T-helper 1 cell treated with Interleukin-12 subunit alpha and Interleukin-12 subunit beta and Interleukin-4 antibody, amounts not matched to agents 30 ng/mL and 1 ng/mL, for 36 hours (primary cell): Measurements from ENCODE around the gene EPHA10. TPM values are rescaled to one million over a fixed set of nuclear protein-coding genes. Genes with fewer than 3 reads are reported as not detected.
"Not testable (repeated sequence)": the region's sequence is repeated elsewhere in the genome, so short reads cannot be mapped to it uniquely, and the experiment has no call there.

ENCODE experiments used
- intact Hi-C: fragments of 100-400 bp; cut with micrococcal nuclease; formaldehyde crosslinking; loops from one replicate; pipeline ENCODE4 v1.15.1; 2024
- total RNA-seq: library from RNA; stranded (reverse); gene quantifications from 2 replicates; pipeline ENCODE4 v1.2.3, GENCODE V29; 2022

The EPHA10 gene
- total RNA-seq, 1 donor from 2014 or later, result not detected

GRCh38 chr1:37718181-37718900 is 46.6 kb downstream of the EPHA10 start:
- intact Hi-C loops, result no loop called here

- intact Hi-C loops, result no loop called here
These were observed 47.3 kb downstream of the EPHA10 start for GRCh38 chr1:37717631-37718030.

DNA sequence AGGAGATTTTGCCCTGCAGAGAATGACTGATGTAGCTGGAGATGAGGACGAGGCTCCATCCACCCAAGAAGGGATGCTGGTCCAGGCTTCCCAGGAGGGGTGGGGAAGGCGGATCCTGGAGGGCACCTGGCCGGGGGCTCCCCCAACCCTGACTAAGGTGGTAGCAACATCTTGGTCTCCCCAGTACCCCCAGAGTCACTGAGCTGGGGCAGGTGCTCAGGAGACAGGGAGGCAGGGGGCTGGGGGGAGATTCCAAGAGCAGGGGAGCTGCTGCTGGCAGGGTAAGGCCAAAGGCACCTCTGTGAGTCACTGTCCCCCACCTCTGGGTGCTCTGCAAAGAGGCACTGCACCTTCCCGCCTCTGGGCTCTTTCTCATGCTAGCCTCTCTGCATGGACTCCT is 48.6 kb downstream of the EPHA10 start:
- intact Hi-C loops, result no loop called here

- intact Hi-C loops, result no loop called here
These were observed 50.2 kb downstream of the EPHA10 start for GRCh38 chr1:37714689-37715088.

DNA sequence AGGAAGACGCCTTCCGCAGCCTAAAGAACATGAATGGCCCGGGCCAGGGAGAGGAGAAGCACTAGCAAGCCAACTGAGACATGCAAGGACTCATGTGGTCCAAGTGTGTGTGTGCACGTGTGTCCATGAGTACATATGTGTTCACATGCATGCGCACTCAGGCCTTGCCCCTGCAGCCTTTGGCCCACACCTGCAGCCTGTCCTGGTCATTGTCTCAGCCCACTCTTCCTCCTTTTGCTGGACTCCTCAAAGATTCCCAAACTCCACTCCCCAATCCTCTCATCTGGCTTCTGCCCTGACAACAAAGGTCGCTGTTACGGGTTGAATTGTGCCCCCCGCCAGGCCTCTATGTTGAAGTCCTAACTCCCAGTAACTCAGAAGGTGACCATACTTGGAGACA is 50.7 kb downstream of the EPHA10 start:
- intact Hi-C loops, result no loop called here

DNA sequence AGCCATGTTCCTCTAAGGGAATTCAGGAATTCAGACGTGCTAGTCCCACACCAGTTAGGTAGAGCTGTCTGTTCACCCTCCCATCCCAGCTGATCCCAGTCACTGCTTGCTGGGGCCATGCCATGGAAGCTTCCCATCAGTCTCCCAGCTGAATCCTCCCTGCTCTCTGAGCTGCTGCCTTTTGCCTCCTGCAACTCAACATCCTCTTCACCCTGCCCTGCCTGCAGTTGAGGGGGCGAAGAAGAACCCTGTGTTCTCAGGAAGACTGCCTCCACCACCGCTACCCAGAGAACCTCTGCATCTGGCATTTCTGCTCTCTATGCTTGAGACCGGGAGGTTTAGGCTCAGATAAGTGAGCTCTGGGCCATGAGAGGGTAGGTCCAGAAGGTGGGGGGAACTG is 56.4 kb downstream of the EPHA10 start:
- intact Hi-C loops, result no loop called here

GRCh38 chr1:37705399-37705798 is 59.5 kb downstream of the EPHA10 start:
- intact Hi-C loops, result no loop called here

DNA sequence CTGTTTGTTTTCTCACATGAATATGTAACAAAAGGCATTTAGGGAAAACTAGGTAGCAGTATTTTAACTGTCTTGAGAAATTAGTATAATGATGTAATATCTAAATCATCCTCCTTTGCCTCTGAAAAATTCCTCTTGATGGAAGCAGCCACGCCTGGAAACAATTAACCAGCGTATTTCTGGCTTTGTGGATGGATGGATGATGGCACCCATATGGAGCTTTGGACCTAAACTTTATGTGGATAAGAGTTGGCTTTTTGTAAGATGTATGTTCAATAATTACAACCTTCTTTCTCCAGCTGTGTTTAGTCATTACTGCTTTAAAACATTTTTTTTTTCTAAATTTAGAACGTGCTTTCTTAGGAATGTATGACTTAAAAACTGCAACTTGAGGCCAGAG is 60.0 kb downstream of the EPHA10 start:
- intact Hi-C loops, result no loop called here

DNA sequence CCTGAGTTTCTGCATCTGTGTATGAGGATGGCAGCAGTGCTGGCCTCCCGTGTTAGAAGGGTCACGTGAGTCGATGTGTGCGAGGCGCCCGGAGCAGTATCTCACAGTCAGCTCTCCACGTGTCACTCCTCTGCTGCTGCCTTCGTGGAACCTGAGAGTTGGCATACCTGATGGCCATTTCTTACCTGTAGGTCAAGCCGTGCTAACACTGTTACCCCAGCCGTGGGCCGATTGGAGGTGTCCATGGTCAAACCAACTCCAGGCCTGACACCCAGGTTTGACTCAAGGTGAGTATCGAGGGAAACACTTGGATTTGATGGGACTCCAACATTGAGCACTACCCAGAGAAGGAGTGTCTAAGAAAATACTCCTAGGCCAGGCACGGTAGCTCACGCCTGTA is 61.9 kb downstream of the EPHA10 start:
- intact Hi-C loops, result no loop called here

- intact Hi-C loops, result no loop called here
These were observed 63.9 kb downstream of the EPHA10 start for GRCh38 chr1:37701051-37701450.

- intact Hi-C loops, result loop anchor here (10.0 kb wide), 2 partner anchors 1156 to 1314 kb away; partner anchors contain the start of genes RRAGC and STK40
These were observed 65.8 kb downstream of the EPHA10 start for GRCh38 chr1:37699147-37699546.

DNA sequence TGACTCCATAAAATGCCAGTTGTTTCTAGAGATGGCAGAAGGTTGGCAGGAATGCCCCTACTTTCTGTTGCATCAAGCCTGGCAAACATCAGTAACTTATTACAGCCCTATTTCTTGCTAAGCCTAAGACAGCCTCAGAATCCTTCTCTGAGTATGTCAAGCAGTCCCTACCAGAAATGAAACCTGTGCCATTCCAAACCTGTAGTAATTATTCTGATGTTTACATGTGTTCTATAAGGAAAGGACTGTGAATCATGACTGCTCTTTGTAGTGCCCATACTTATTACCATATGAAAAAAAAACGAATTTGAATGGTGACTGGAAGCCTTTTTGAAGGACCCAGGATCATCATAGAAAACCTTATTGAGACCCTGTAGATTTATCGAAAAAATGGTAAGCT is 67.2 kb downstream of the EPHA10 start:
- intact Hi-C loops, result loop anchor here (10.0 kb wide), 2 partner anchors 1157 to 1313 kb away; partner anchors contain the start of genes RRAGC and STK40

DNA sequence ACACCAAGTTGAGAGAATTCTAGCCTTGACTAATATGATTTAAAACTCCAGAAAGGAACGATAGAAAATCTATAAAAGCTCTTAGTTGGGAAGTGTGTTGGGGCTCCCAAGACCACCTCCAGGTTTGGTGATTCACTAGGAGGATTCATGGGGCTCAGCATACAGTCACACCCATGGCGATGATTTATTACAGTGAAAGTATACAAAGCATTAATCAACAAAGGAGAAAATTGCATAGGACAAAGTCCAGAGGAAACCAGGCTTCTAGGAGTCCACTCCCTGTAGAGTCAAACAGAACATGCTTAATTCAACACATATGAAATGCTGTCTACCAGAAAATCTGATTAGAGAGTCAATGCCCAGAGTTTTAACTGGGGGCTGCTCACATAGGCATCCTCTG is 67.8 kb downstream of the EPHA10 start:
- intact Hi-C loops, result loop anchor here (10.0 kb wide), 2 partner anchors 1158 to 1312 kb away; partner anchors contain the start of genes RRAGC and STK40

DNA sequence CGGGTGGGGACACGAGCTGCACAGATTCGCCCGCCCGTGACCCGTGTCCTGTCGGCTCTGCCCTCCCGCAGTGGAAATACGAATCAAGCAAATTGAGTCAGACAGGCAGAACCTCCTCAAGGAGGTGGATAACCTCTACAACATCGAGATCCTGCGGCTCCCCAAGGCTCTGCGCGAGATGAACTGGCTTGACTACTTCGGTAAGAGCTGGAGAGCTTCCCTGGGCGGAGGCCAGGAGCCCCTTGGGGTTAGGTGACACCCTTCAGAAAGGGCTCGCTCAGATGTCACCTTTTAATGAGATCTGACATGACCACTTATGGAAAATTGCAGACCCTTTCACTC is 72.1 kb downstream of the EPHA10 start:
- intact Hi-C loops, result loop anchor here (1.0 to 10.0 kb wide), 17 partner anchors 11 to 1544 kb away; partner anchors contain the start of genes C1orf122, INPP5B, MRPS15 and MTF1

- intact Hi-C loops, result loop anchor here (1.0 to 10.0 kb wide), 17 partner anchors 10 to 1543 kb away; partner anchors contain the start of genes C1orf122, INPP5B, MRPS15 and MTF1
These were observed 72.7 kb downstream of the EPHA10 start, which contains the start of gene CDCA8 for GRCh38 chr1:37692078-37692833. Gene CDCA8 (plus strand): TSS chr1:37692516. CDS start chr1:37692691, 175 bp downstream.

DNA sequence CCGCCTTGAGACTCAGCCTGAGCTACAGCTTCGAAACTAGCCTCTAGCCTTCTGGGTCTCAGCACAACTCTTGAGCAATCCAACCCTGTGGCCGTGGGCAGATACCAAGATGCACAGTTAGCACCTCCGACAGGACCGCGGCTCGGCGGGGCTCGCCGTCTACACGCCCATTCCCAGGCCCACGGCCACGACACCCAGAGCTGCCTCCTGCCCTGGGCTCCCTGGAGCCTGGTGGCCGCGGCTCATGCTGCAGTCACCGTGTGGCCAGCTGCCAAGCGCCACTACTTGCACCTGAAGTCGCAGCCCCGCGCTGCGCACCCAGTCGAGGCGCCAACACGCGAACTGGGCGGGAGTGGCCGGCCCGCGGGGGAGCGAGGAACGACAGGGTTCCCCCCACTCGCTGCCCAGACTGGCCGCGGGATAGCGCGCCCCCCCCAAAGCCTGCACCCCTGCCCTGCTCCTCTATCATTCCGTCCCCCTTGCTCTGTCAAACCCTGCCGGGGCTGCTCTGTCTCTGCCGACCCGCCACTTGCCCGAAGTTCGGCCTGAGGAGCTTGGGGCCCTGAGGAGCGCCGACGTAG is 73.3 kb downstream of the EPHA10 start:
- intact Hi-C loops, result loop anchor here (1.0 to 10.0 kb wide), 18 partner anchors 9 to 1543 kb away; partner anchors contain the start of genes C1orf122, INPP5B, MRPS15 and MTF1

DNA sequence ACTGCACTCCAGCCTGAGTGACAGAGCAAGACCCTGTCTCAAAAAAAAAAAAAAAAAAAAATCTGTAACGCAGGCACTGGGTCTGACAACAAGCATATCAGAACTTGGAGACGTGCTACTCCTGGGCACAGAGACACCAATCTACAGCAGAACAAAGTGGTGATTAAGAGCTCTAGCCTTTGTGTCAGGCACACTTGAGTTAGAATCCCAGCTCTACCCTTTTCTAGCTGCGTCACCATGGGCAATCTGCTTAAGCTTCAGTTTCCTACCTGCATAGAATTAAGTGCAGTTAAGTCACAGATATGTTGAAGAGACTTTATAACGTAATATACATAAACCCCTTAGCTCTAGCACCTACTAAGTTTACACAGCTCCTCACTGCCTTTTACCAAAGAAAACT is 76.0 kb downstream of the EPHA10 start:
- intact Hi-C loops, result no loop called here

GRCh38 chr1:37687764-37688163 is 77.2 kb downstream of the EPHA10 start:
- intact Hi-C loops, result not testable (repeated sequence)

DNA sequence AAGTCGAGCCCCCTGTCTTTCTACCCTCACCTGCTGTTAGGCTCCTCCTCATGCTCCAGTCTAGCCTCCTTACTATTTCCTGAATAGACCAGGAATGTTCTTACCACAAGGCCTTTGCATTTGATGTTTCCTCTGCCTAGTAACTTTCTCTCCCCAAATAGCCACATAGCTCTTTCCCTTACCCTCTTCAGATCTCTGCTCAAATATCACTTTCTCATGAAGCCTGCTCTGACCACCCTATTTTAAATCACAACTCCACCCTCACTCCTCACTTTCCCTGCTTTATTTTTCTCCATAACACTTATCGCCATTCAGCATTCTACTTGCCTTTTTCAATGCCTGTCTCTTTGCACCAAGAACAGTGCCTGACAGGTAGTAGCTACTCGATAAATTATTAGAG is 79.2 kb downstream of the EPHA10 start:
- intact Hi-C loops, result no loop called here

DNA sequence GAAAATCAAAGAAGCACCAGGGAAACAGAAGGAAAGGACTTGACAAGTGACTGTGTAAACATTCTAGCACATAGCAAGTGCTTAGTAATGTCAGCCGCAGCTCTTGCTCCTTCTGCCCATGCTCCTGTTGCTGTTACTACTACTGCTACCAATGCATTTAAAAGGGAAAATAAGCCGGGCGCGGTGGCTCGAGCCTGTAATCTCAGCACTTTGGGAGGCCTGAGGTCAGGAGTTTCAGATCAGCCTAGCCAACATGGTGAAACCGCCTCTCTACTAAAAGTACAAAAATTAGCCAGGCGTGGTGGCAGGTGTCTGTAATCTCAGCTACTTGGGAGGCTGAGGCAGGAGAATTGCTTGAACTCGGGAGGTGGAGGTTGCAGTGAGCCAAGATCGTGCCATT is 80.7 kb downstream of the EPHA10 start:
- intact Hi-C loops, result not testable (repeated sequence)

DNA sequence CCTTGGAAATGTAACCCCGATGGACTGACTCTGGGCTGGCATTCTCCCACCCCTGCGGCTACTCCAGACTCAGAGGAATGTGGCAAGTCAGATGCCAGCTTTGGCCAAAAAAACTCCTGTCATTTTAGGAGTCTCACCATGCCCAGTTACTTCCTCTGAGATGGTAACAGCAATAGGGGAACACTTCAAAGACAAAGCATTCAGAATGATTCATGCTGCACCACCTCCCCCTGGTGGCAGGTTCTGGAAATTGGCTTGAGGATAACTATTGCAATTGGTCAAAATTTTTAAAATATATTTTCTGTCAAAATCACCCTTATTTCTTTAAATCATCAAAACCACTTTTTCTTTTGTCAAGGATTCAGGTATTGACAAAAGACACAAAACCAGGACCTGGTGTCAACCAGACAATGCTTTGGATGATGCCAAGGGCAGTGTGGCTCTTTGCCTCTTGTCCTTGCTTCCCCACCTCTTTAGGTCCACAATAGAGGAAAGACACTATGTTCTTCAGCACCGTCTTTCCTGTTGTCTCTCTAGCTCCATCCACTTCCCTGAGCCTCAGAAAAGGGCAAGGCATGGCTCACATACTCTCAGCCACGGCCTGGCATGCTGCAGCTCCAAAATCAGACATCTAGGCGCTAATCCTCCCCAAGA is 82.5 kb downstream of the EPHA10 start:
- intact Hi-C loops, result loop anchor here (1.0 to 2.0 kb wide), 7 partner anchors 10 to 227 kb away; partner anchors contain the start of genes CDCA8, GNL2 and MEAF6
